Esophagus mucosa (tissue), 1 donor: ENCODE data around the gene RFC1. TPM values are rescaled to one million over a fixed set of nuclear protein-coding genes. Genes with fewer than 3 reads are reported as not detected.
"Not testable (repeated sequence)": the region's sequence is repeated elsewhere in the genome, so short reads cannot be mapped to it uniquely, and the experiment has no call there.

ENCODE experiments used
- ATAC-seq: fragments of 200-7000 bp; cut with Tn5 transposase; one replicate; pipeline ENCODE4 v1.9.1; 2020
- total RNA-seq: library from RNA; stranded (reverse); gene quantifications from one replicate; pipeline ENCODE4 v1.2.4, GENCODE V29; 2023
- donor health status: DM: yes; HTN: yes; CAD: no.

The RFC1 gene
- total RNA-seq, 1 donor from 2014 or later = 30.5 TPM

DNA sequence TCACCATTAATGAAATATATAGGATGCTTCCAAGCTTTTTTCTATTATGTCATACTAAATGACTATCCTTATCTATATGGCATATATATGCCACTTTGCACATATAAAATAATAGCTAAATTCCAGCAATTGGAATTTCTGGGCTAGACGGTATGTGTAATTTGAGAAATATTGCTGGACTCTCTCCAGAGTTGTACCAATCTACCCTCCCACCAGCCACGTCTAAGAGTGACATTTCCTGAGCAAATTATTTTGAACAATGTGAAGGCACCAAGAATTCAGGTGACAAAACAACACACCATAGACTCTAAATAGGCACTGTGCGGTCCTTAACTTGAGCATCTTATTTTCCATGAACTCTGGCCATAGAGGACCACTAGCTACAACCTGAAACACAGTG is 62.3 kb downstream of the RFC1 start:
- ATAC-seq = no peak

DNA sequence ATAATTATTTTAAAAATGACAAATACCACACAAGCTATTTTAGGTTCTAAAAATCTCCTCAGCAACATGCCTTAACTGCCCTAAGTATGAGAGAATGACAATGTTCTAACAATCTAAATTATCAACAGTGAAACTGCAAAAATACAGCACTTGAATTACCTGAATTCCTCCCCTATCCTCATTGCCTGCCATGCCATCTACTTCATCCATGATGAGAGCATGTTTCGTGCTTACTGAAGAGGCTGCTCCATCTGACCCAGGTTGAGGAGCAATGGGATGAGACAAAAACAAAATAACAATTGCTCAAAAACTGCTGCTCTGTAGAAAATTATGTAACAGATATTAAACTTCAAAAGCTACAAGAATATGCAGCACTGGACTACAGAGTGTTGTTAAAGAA is 63.3 kb downstream of the RFC1 start:
- ATAC-seq = no peak

DNA sequence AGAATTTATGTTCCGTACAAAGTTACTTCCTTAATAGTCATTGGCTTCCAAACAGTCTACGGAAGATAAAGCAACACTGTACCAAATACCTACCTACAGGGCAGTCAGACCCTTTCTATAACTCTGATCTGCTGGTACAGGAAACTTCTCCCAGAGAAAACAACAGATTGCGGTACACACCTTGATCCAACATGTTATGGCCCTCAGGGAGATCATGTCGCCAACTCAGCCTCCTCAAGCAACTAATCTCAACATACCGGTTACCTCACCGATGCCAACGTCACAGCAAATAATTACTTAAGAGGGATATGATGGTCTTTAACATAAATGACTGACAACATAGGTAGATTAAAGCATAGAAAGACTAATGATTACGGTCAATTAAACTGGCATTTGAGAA is 70.4 kb downstream of the RFC1 start:
- peak; percentile 74 for ATAC-seq

DNA sequence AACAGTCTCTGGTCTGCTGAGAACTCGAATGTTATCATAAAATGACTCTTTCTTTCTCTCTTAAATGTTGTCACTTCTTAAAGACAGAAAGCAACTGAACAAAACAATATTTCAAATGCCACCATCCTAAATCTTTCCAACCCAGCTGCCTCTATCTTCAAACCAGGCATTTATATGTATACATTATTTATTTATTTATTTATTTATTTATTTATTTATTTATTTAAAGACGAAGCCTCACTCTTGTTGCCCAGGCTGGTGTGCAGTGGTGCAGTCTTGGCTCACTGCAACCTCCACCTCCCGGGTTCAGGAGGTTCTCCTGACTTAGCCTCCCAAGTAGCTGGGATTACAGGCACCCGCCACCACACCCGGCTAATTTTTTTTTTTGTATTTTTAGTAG is 73.7 kb downstream of the RFC1 start:
- not testable (repeated sequence) for ATAC-seq

DNA sequence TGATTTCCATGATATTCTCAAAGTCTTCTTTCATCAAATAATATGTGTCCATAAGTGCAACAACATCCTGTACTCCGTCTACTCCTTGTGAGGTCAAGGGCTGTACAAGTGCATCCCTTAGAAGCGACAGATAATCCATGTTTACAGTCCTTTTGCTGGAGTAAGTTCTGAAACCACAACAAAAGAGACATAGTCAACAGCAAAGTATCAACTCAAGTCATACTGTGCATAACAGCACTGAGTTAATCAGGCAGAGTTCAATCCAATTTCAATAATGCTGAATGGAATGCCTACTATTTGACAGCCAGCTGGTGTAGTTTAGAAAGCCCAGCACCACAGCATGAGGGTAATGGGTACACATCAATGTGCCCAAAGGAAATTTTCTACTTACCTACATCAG is 74.5 kb downstream of the RFC1 start:
- no peak for ATAC-seq

- ATAC-seq = no peak
Measured at GRCh38 chr4:39287223-39287622, 78.9 kb downstream of the RFC1 start.

- no peak for ATAC-seq
Measured at GRCh38 chr4:39286263-39286662, 79.9 kb downstream of the RFC1 start.

DNA sequence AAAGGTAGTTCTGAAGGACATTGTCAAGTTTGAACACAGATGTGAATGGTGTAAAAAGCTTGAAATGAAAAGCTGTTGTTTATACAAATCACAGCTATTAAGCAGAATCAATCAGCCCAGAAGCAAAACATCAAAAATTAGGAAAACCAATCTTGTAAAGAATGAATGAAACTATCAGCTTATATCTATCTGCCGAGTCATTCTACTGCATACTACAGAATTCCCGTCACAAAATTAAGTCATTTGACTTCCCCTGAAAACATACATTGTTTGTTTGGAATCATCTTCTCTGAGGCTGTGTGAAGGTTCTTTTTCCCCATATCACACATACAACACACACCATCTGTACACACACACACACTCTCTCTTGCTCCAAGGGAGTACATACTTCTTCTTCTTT is 80.3 kb downstream of the RFC1 start:
- no peak for ATAC-seq

GRCh38 chr4:39285111-39285795 is 80.9 kb downstream of the RFC1 start:
- no peak for ATAC-seq

GRCh38 chr4:39280770-39281169 is 85.4 kb downstream of the RFC1 start:
- no peak for ATAC-seq

GRCh38 chr4:39279416-39279815 is 86.7 kb downstream of the RFC1 start:
- ATAC-seq = no peak

DNA sequence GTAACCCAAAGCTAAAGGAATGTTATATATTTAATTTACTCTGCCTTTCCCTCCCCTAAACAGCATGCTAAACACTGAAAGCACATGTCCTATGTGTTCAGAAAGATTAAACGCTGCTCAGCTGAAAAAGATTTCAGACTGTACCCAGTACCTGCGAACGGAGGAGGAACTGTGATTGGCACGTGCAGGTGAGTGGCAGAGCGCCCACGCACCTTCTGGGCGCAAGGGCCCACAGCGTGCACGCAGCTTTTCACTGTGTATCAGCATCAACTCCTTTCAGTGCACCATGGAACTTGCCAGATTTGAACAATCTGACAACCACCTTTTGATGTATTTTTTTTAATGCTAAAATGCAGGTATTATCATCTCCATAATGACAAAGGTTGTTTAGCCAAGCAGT is 87.7 kb downstream of the RFC1 start:
- no peak for ATAC-seq

DNA sequence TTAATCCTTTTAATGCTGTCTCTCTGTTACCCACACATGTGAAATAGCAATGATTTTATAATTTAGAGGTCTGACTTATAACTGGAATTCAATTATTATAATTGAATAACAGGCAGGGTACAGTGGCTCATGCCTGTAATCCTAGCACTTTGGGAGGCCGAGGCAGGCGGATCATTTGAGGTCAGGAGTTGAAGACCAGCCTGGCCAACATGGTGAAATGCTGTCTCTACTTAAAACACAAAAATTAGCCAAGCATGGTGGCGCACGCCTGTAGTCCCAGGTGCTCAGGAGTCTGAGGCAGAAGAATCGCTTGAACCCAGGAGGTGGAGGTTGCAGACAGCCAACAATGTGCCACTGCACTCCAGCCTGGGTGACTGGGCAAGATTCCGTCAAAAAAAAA is 88.5 kb downstream of the RFC1 start:
- ATAC-seq = not testable (repeated sequence)

GRCh38 chr4:39274503-39274902 is 91.7 kb downstream of the RFC1 start:
- no peak for ATAC-seq

- no peak for ATAC-seq
Measured at GRCh38 chr4:39263895-39264294, 102.3 kb downstream of the RFC1 start.

- ATAC-seq = no peak
Measured at GRCh38 chr4:39259571-39260330, 106.4 kb downstream of the RFC1 start.

DNA sequence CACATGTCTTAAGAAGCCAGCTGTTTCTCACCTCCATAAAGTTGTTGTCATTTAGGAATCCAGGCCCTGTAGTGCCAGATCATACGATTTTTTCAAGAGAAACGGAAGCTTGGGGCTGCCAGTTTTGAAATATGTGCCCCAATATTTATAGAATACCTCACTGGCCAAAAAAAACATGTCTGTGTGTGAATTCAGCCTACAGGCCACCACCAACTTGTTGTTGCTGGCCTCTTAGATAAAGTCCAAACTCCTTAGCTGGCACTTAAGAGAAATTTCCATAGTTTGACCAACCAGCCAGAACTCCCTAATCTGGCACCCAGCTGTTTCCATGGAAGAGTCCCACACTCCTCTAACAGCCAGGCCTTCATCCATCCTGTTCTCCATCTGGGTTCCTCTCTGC is 109.7 kb downstream of the RFC1 start:
- ATAC-seq = no peak

DNA sequence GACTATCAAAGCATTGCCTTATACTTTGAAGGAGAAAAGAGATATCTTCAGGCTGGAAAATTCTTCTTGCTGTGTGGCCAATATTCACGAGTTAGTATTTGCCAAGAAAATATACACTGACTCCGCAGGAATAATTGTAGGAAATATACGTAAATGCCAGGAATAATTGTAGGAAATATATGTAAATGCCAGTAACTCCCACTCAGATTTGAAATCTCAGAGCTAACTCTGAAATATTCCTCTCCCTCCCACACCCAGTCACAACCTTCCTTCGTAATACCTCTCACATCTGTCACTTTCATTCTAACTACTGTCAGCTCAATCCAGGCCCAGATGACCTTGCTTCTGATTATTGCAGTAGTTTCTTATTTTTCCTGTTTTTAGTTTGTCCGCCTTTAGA is 110.3 kb downstream of the RFC1 start:
- ATAC-seq = no peak

DNA sequence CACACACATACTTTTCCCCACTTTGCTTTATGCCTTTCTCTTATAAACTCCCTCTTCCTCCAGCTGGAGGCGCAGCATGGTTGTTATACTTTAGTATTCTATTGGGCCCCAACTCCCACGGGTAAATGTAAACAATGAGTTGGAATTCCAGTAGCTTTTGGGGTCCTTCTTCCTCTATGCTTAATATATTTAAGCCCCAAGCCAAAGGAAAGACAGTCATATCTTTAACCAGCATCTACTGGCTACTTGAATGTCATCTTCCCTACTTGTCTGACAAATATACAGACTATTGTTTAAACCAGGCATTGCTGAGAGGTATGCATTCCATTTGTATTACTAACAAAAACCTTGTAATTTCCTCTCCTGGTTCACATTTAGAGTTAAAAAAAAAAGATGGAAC is 110.9 kb downstream of the RFC1 start:
- ATAC-seq = no peak

- no peak for ATAC-seq
Measured at GRCh38 chr4:39243462-39243861, 122.7 kb downstream of the RFC1 start.
